Brain microvascular endothelial cell (primary cell): ENCODE measurements around the gene PDE3A.

ENCODE experiments used
- DNase-seq: peaks from one replicate; pipeline ENCODE4 v3.0.0-alpha.2; 2020
- H3K27ac ChIP-seq: fragments of 250-450 bp; sonication (Bioruptor Pico); 2 replicates; pipeline ENCODE4 v1.5.1; 2020; ENCODE audit warnings: mild to moderate bottlenecking, moderate library complexity
- H3K27me3 ChIP-seq: fragments of 250-450 bp; sonication (Bioruptor Pico); replicated peaks from 2 replicates; pipeline ENCODE4 v1.5.1; 2020; ENCODE audit warnings: mild to moderate bottlenecking
- H3K36me3 ChIP-seq: fragments of 250-450 bp; sonication (Bioruptor Pico); replicated peaks from 2 replicates; pipeline ENCODE4 v1.5.1; 2020; ENCODE audit warnings: mild to moderate bottlenecking
- H3K4me3 ChIP-seq: 2 replicates; pipeline ENCODE4 v1.5.1; 2011; ENCODE audit warnings: low read depth, mild to moderate bottlenecking, control low read depth, low read length, moderate library complexity
- CTCF ChIP-seq: IDR thresholded peaks from 2 replicates; pipeline ENCODE4 v1.5.1; 2011; ENCODE audit warnings: low read depth, mild to moderate bottlenecking, moderate library complexity, low read length, control low read depth, inconsistent platforms; ENCODE audit errors: missing control alignments
- in situ Hi-C: cut with HindIII; loops from 2 replicates; pipeline ENCODE4 v1.10.0; 2017; ENCODE audit warnings: low sequenced_read_pairs, low pct_ligation_motif_present

The PDE3A gene

GRCh38 chr12:20369305-20370013 is 1.1 kb downstream of the PDE3A start:
- peak overlapping the region; percentile 87 for H3K27ac ChIP-seq
- DNase-seq = peak; percentile 70
- no peaks in the 10 kb centered on the region for H3K27me3 ChIP-seq
- in situ Hi-C loops = no loop called here
- TF ChIP-seq CTCF = peak; percentile 44
- peak overlapping the region; percentile 87 for H3K4me3 ChIP-seq
- no peaks in the 10 kb centered on the region for H3K36me3 ChIP-seq

GRCh38 chr12:20370014-20370386 is 1.7 kb downstream of the PDE3A start:
- no peak for TF ChIP-seq CTCF
- Histone ChIP-seq H3K27ac (peak overlapping the region; percentile 87), H3K4me3 (peak overlapping the region; percentile 87), H3K36me3 (no peaks in the 10 kb centered on the region), H3K27me3 (no peaks in the 10 kb centered on the region)
- in situ Hi-C loops = no loop called here
- peak; percentile 20 for DNase-seq

GRCh38 chr12:20370866-20371519 is 2.7 kb downstream of the PDE3A start:
- TF ChIP-seq CTCF = no peak
- in situ Hi-C loops = no loop called here
- Histone ChIP-seq H3K36me3 (no peaks in the 10 kb centered on the region), H3K27me3 (no peaks in the 10 kb centered on the region), H3K27ac (peak overlapping the region; percentile 87), H3K4me3 (peak overlapping the region; percentile 87)
- DNase-seq = no peak

GRCh38 chr12:20372326-20373096 is 4.2 kb downstream of the PDE3A start:
- H3K4me3 ChIP-seq = no peak overlapping the region
- H3K36me3 ChIP-seq = no peaks in the 10 kb centered on the region
- in situ Hi-C loops = no loop called here
- no peaks in the 10 kb centered on the region for H3K27me3 ChIP-seq
- TF ChIP-seq CTCF = no peak
- peak; percentile 6 for DNase-seq
- peak overlapping the region; percentile 87 for H3K27ac ChIP-seq

- in situ Hi-C loops = no loop called here
- TF ChIP-seq CTCF = no peak
- H3K27me3 ChIP-seq = no peaks in the 10 kb centered on the region
- DNase-seq = peak; percentile 22
- H3K36me3 ChIP-seq = no peaks in the 10 kb centered on the region
- no peak overlapping the region for H3K4me3 ChIP-seq
- H3K27ac ChIP-seq = no peak overlapping the region
Measured at GRCh38 chr12:20374795-20375194, 6.5 kb downstream of the PDE3A start.
